NCI-H774 (cell line): ENCODE data around the gene ZNF211.

Experiments
- DNase-seq: peaks from one replicate; lab custom pipeline; 2025; lab: John Stamatoyannopoulos, UW

ZNF211 gene

GRCh38 chr19:57656346-57656745, 23.4 kb downstream of the ZNF211 start:
- no peak for DNase-seq

DNA sequence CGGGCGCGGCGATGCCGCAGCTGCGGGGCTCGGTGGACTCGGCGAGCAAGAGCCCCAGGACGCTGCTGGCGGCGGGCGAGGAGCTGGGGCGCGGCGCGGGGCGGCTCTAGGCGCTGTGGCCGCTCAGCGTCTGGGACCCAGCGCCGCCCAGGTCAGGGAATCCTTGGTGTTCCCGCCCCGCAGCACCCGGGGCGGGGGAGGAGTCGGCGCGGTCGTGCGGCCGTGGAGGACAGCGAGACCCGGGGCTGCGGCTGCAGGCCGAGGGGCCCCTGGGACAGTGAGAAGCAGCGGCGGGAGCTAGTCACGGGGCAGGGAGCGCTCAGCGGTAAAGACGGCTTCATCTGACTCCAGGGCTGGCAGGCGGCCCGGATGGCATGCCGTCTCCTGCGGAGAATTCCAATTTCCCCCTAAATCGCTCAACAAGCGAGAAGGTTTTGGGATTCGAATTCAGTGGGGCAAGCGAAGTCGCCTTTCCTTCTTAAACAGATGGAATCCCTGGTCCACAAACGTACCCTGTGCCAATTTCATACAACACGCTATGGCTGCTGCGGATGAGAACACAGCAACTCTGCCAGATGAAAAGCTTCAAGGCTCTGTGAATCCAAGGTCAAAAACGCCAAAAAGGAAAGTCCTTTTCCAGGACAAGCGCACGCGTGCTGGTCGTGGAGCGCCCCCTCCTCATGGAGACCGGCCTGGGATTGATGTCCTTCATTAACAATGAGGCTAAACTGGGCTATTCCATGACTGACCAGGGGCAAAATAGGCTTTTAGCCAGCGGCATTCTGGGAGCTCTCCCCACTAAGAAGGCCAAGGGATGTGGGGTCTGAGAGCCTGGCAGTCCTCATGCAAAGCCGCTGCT, 31.5 kb downstream of the ZNF211 start:
- DNase-seq: peak; percentile 52

DNA sequence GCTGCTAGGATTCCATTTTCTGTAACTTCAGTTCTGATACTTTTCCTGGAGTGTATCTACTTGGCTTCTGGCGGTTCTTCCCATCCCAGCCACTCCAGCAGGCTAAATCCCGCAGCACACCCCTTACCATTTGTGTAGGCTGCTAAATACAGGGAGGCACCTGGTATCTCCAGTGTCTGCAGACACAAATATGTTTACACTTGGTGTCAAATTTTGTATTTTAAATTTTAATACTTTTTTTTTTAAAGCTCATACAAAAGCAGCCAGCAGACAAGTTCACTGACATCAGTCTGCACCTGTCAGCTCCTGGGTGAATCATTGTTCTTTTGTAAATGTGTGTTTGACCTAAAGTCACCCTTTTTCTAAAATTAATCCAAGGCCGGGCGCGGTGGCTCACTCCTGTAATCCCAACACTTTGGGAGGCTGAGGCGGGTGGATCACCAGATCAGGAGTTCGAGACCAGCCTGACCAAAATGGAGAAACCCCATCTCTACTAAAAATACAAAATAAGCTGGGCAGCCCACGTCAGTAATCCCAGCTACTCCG, 32.4 kb downstream of the ZNF211 start:
- DNase-seq: peak; percentile 44

- DNase-seq: no peak
Observed at GRCh38 chr19:57667228-57667627, 34.3 kb downstream of the ZNF211 start.

DNA sequence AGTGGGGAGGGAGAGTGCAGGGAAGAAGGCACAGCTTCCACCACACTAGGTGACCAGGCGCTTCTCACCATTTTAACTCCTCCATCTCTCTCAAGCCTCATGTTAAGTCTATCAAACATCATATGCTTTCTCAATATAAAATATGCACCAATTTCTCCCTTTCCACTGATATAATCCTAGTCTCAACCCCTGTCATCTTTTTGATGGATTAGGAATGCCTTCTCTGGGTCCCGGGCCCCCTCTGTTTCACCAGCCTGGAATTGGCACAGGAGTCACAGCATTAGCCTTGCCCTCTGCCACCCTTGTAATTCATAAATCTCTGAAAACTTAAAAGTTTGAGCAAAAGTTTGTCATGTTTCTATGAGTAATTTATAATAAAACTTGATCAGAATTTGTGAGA, 35.7 kb downstream of the ZNF211 start, which contains the start of gene ZSCAN4:
ZSCAN4 (plus strand) TSS at position 301 of the 400 bp plus-strand sequence. CDS start 7,211 bp downstream, outside the sequence.
- no peak for DNase-seq

DNA sequence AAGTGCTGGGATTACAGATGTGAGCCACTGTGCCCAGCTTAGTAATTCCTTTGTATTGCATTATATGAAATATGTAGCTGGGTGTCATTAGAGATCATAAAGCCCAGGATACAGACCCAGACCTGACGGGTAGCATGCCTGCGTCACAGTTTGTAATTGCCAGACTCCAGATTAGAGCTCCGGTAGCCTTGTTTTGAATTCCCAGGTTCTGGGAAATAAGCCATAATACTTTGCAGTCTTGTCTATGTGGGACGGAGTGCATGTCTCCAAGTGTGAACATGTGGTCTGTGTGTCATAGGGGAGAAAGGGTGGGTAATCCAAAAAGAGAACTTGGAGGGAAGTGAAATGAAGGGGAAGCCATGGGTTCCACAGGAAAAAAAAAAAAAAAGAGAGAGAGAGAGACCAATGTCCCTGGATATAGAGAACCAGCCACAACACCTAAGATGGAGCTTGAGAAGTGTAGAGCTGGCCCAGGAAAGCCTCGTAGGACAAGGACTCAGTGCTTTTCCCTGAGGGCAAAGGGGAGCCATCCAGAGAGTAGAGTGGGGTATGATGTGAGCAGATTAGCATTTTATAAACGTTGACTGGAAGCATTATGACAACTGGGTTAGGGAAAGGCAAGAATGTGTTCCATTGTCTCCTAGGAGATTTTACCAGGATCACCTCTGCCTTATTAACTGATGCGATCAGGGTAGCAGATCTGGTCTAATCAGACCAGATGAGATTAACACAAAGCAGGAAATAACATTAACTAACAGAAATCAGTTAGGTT, 38.3 kb downstream of the ZNF211 start:
- no peak for DNase-seq

- DNase-seq: no peak
Observed at GRCh38 chr19:57672466-57672865, 39.5 kb downstream of the ZNF211 start.

DNA sequence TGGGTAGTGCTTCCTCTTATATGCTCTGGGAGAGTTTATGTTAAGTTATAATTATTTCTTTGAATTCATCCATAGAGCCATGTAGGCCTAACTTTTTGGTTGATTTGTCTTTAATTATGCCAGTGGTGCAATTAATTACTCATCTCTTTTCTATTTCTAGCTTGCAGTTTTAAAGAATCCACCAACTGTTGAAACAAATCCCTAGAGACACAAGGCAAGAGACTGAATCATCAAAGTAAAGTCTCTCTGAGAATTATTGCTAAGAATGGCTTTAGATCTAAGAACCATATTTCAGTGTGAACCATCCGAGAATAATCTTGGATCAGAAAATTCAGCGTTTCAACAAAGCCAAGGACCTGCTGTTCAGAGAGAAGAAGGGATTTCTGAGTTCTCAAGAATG, 42.9 kb downstream of the ZNF211 start:
- DNase-seq: no peak

DNA sequence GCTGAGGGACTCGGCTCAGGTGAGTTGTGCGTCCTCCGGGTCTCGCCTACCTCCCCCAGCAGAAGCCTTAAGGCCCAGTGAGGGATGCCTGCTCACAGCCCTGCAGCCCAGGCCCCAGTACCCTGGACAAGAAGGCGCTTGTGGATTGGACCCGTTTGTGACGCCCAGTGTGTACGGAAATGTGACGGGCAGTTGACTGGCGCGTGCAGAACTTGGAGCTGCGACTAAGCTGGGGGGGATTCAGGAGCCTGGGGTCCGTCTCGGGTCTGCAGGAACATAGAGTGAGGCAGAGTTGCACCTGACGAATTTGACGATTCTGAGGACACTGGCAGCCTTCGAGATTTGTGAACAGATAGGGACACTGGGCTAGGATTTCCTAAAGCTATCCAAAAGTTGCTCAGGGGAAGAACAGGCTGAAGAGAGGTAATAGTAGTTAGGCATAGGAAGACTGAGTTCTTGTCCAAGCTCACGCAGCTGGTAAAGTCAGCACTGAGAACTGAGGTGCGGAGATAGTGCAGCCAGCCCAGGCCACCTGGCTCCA, 49.3 kb downstream of the ZNF211 start:
- no peak for DNase-seq

DNA sequence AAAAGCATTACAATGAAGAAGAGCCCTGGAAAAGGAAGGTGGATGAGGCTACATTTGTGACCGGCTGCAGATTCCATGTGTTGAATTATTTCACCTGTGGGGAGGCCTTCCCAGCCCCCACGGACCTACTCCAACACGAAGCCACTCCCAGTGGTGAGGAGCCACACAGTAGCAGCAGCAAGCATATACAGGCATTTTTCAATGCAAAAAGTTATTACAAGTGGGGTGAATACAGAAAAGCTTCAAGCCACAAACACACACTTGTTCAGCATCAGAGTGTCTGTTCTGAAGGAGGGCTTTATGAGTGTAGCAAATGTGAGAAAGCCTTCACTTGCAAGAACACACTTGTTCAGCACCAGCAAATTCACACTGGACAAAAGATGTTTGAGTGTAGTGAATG, 53.8 kb downstream of the ZNF211 start:
- DNase-seq: no peak

DNA sequence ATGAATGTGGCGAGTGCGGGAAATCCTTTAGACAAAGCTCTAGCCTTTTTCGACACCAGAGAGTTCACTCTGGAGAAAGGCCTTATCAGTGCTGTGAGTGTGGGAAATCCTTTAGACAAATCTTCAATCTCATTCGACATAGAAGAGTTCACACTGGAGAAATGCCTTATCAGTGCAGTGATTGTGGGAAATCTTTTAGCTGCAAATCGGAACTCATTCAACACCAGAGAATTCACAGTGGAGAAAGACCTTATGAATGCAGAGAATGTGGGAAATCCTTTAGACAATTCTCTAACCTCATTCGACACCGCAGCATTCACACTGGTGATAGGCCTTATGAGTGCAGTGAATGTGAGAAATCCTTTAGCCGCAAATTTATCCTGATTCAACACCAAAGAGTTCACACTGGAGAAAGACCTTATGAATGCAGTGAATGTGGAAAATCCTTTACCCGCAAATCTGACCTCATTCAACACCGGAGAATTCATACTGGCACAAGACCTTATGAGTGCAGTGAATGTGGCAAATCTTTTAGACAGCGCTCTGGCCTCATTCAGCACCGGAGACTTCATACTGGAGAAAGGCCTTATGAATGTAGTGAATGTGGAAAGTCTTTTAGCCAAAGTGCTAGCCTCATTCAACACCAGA, 54.5 kb downstream of the ZNF211 start:
- DNase-seq: no peak

DNA sequence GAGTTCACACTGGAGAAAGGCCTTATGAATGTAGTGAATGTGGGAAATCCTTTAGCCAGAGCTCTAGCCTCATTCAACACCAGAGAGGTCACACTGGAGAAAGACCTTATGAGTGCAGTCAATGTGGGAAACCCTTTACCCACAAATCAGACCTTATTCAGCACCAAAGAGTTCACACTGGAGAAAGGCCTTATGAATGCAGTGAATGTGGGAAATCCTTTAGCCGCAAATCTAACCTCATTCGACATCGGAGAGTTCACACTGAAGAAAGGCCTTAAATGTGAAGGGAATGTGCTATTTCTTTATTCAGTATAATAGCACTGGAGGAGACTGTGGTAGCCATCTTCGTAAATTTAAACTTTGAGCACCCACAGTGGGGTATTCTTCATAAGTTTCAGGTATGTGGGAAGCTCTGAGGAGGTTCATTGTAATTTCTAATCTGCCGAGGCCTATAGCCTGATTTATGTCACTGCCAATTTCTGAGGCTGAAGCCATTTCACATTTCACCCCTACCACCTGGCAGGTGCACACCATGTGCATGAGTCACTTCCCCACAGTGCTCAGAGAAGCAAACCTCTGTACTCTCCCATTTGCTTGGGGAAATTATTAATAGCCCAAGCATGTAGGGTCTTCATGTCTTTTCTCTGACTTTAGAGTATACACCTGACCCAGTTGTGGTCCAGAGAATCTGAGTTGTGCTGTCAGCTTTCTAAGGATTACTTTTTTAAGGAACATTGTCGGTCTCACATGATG, 55.2 kb downstream of the ZNF211 start:
- DNase-seq: no peak

DNA sequence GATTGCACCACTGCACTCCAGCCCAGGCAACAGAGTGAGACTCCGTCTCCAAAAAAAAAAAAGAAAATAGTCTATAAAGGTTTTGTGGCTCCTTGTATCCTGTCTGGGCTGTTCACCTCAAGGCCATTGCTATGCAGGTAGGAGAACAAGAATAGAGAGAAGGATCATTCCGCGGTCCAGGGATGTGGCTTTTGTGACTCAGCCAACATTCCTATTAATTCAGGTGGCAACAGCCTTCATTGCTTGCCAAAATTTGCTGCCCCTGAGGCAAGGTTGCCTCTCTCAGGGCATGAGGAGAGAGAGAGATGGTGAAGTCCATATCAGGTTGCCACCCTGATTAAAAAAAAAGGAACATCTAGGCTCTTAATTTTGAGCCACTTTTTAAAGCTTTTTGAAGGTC, 56.8 kb downstream of the ZNF211 start:
- DNase-seq: no peak
